TTC549 (cell line): ENCODE data around the gene MAP10.

Experiments used
- FAIRE-seq: peaks from 2 replicates; lab custom pipeline; 2012; peaks lifted over from hg19 to GRCh38; lab: Jason Lieb, UNC

Gene MAP10

GRCh38 chr1:232797856-232798510 is 7.2 kb upstream of the MAP10 start:
- no peak for FAIRE-seq

DNA sequence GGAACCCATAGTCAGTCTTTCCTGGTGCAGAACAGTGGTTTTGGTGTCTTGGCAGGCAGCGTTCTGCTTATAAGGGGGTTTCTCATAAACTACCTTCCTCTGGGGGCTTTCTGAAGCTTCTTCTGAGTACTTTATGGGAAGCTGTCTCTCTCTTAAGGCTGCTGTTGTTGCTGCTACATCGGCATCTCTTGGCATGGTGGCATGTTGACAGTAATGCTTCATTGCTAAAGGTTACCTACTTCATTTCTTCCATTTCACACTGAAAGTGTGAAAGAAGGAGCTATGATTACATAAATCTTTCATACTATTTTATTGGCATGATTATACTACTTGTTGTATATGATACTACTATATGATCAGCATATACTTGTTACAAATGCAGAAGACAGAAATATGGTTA is 6.3 kb upstream of the MAP10 start:
- FAIRE-seq: no peak

DNA sequence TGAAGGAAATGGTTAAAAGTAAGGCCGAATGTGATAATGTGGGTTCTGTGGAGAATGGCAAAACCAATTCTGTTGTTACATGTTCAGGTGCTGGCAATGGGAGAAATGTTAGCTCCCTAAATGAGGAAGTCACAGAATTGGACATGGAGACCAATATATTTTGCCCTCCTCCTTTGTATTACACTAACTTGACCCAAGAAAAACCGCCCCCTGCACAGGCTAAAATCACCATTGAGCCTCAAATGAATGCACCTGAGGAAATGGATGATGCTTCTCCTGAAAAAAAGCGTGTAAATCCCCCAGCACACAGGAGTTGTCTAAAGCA is 932 bp downstream of the MAP10 start:
- FAIRE-seq: no peak

- FAIRE-seq: no peak
These were observed 5.6 kb downstream of the MAP10 start for GRCh38 chr1:232810856-232811255.

DNA sequence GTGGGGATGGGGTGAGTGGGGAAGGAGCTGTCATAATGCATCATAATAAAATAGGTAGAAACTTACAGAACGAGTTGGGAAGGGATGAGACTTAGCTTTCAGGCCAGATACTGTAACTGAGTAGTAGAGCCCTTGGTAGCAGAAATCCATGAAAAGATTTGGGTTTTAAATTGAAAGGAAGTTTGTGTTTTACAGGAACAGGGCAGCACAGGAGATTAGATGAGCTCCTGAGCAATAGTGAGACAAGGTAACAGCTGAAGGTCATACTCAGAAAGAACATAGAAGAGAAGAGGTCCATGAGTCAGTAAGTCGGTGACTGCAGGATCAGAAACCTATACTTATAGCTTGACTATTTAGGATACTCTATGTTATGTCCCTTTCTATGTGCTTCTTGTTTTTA is 7.3 kb downstream of the MAP10 start:
- no peak for FAIRE-seq

- FAIRE-seq: no peak
These were observed 7.9 kb downstream of the MAP10 start for GRCh38 chr1:232813097-232813496.

DNA sequence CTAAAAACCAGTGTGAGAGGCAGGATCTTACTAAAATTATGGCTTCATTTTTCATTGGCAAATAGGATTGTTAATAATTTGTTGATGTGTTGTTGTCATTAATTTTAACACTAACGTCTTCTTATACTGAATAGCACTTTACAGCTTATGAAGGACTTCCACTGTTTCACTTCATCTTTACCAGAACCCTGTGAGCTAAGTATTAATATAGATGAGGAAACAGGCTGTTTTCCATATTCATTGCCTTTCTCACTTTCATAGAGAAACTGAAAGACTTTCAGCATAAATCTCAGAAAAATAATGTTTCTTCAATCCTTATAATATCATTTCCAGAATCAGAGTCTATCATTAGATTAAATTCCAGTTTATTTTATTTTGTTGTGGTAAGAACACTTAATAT is 8.5 kb downstream of the MAP10 start:
- FAIRE-seq: no peak

- FAIRE-seq: no peak
These were observed 11.1 kb downstream of the MAP10 start for GRCh38 chr1:232816324-232816723.

DNA sequence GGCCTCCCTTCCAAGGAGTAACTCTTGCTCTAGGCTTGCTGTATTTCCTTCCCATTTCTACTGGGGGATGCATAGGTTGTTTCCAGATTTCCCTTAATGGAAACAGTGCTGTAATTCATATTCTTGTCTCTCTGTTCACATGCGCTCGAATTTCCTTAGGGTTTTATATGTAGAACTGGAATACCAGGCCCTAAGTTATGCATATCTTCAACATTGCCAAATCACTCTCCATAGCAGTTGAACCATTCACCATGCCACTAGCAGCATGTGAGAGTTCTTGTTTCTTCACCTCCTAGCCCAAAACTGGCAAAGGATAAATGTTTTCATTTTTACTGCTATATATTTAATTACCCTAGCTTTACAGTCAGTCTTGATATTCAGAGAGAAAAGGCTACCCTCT is 12.8 kb downstream of the MAP10 start:
- FAIRE-seq: no peak

DNA sequence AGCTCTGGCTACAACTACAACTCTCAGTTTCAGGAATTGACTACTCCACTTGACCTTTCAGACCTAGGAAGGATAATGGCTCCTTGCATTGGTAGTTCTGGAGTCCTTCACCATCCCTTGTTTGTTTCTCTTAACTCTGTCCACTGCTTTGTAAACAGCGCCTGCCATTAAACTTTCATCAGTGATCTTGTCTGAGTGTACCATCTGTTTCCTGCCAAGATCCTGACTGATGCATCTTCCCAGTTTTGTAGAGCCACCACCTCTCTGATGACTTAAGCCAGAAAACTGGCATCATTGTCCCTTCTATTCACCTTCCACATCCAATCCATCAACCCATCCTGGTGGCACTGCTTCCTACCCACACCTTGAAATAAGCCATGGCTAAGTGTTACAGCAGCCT is 15.2 kb downstream of the MAP10 start:
- FAIRE-seq: no peak

GRCh38 chr1:232822530-232822929 is 17.3 kb downstream of the MAP10 start:
- no peak for FAIRE-seq

DNA sequence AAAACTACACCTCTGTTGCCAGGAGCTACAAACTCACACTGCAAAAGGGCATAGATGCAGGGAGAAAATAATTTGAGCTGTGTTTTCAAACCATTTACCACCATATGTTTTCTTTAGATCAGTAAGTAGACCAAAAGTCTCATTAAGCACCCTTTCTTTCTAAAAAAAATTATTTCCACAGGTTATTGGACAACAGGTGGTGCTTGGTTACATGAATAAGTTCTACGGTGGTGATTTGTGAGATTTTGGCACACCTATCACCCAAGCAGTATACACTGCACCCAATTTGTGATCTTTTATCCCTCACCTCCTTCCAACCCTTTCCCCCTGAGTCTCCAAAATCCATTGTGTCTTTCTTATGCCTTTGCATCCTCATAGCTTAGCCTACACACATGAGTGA is 21.1 kb downstream of the MAP10 start:
- FAIRE-seq: no peak

GRCh38 chr1:232830661-232831060 is 25.4 kb downstream of the MAP10 start:
- FAIRE-seq: no peak

- FAIRE-seq: no peak
These were observed 26.7 kb downstream of the MAP10 start for GRCh38 chr1:232831895-232832294.

DNA sequence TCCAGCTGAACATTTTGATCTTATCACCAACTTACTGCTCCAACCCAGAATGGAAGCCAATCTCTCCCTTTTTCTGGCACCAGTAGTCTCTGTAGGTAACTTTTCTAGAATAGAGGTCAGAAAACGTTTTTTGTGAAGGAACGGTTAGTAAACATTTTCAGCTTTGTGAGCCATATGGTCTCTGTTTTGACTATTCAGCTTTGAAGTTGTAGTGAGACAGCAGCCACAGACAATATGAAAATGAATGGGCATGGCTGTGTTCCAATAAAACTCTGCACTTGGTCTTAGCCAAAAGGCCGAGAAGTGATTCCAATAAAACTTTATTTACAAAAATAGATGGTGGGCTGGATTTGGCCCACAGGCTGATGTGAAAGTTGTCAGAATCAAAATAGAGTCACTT is 28.9 kb downstream of the MAP10 start:
- FAIRE-seq: no peak

DNA sequence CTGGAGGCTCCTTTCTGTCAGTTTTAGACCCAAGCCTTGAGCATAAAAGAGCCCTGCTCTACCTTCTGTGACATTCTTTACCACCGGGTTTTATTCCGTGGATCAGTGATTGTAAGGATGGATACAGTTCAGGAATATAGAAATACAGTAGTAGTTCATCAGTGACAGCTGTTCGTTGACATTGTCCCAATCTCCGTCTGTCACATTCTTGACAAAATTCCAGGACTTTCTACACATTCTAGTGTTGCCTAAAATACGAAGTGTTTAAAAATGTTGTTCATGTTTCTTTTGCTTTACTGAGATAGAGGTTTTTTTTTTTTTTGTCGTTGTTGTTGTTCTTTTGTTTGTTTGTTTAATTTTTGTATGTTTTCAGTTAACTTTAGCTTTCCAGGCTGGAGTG is 29.9 kb downstream of the MAP10 start:
- no peak for FAIRE-seq

DNA sequence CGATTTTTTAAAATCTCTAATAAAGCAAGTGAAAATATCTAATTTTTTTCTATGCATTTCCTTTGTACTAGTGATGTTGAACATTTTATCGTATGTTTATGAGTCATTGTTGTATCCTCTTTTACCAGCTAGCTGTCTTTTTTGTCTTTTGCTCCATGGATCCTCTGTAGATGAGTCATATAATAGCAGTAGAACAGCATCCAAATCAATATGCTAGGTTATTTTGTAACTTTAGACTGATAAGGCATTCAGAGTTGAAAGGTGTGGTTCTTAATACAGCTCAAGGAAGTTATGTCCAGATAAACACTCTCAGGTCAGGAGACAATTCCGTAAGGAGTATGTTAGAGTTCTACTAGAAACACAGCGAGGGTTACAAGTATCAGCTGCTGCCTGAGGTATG is 31.9 kb downstream of the MAP10 start:
- FAIRE-seq: no peak

DNA sequence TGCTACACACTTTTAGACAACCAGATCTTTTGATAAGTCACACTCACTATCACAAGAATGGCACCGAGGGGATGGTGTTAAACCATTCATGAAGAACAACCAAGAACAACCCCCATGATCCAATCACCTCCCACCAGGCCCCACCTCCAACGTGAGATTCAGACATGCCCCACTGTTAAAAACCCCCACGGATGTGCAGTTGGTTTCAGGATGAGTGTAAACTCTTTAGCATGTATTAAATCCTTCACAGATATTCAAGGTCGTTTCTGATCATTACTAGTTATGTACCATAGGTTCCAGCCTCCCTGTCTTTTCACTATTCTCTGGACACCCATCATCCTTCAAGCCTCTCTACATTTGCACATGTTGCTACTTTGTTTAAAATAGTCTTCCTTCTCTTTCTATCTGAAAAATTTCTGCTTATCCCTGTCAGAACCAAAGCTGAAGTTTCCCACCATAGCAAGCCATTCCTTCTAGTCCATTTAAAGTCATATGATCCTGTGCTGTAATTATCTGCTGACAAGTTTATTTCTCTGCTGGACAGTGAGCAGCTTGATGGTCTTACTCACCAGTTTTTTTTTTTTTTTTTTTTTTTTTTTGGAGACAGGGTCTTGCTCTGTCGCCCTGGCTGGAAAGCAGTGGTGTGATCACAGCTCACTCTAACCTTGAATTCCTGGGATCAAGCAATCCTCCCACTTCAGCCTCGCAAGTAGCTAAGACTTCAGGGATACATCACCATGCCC is 36.8 kb downstream of the MAP10 start:
- no peak for FAIRE-seq

DNA sequence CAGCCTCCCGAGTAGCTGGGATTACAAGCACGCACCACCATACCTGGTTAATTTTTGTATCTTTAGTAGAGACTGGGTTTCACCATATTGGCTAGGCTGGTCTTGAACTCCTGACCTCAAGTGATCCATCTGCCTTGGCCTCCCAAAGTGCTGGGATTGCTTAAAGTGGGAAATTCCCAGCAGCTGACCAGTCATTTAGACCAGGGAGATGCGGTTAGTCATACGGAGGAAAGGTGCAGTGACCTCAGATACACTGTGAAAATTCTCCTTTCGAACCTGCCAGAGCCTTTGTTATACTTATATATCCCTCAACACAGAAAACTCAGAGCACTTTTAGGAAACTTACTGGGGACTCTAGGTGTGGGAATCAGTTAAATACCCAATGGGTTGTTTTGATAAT is 39.6 kb downstream of the MAP10 start:
- FAIRE-seq: no peak

- FAIRE-seq: no peak
These were observed 40.3 kb downstream of the MAP10 start for GRCh38 chr1:232845406-232845955.

- no peak for FAIRE-seq
These were observed 46.3 kb downstream of the MAP10 start for GRCh38 chr1:232851532-232851931.

DNA sequence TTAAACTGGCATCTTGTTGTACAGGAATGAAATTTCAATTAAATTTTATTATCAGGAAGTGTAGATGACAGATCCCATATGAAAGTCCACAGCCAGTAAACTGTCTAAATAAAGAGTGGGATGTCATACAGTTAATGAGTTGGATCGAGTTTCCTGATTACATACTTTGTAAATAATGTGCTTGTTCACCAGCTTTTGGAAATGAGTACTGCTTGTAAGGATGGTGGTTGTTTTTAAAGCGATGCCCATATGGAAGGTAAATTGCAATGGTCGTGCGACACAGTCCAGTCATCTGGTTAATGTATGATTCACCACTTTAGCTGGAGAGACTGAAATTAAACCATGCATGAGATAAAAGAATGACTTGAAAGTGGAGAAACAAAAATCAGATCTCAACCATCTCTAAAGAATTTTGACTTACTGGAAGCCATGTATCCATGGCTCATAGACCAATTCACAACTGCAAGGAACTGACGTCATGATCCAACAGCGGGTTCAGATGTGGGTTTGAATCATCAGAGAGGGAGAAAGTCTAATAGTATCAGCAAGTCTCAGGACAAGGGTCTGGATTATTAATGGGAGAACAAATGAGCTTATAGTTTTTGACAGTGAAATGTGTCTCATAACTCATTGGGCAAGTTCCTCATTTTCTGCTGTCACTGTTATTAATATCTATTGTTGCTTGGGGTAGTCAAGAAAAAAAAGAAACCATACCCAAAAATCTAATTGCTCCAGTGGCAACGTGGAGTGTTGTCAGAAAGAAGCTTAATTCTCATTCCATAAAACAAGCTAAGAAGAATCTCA is 49.0 kb downstream of the MAP10 start:
- FAIRE-seq: no peak

GRCh38 chr1:232854798-232855159 is 49.6 kb downstream of the MAP10 start:
- no peak for FAIRE-seq
